ENCODE data around the gene CLIC4. TPM values are rescaled to one million over a fixed set of nuclear protein-coding genes. Genes with fewer than 3 reads are reported as not detected.

CLIC4 gene
- total RNA-seq, 1 donor: 544 TPM

DNA sequence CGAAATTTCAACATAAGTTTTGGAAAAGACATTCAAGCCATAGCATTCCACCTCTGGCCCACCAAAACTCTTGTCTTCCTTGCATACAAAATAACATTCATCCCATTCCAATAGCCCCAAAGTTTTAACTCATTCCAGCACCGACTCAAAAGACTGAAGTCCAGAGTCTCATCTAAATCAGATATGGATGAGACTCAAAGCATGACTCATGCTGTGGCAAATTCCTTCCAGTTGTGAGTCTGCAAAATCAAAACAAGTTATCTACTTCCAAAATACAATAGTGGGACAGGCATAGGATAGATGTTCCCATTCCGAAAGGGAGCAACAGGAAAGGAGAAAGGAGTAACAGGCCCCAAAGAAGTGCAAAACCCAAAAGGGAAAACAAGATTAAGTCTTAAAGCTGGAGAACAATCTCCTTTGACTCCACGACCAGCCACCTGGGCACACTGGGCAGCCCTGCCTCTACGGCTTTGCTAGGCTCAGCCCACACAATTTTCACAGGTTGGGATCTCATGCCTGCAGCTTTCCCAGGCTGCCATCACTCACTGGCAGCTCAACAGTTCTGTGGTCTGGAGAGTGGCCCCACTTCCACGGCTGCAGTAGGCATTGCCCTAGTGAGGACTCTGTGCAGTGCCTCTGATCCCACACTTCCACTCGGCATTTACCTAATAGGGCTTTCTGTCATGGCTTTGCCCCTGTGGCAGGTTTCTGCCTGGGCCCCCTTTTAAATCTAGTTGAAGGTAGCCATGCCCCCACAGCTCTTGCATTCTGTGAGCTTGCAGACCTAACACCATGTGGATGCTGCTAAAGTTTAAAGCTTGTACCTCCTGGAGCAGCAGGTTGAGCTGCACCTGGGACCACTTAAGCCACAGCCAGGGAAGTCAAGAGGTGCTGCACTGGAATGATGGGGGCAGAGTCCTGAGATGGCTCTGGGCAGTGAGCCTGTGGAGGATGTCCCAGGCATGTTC, 133.8 kb downstream of the CLIC4 start:
- DNase-seq (ENCODE audit: low read depth): peak; percentile 25
- TF ChIP-seq CTCF (IDR thresholded peaks at IDR 0.05; ENCODE audit: insufficient read depth, low read depth, low read length): no peak
- H3K4me3 ChIP-seq (ENCODE audit: low read depth, low read length): no peak overlapping the region

DNA sequence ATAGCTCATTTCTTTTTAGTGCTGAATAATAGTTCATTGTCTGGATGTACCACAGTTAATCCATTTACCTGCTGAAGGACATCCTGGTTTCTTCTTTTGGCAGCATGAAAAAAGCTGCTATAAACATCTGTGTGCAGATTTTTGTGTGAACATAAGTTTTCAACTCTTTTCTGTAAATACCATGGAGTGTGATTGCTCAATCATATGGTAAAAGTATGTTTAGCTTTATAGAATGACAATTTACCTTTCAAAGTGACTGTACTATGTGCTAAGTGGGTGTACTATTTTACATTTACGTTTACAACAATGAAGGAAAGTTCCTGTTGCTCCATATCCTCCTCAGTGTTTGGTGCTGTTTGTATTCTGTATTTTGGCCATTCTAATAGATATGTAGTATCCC, 135.8 kb downstream of the CLIC4 start:
- no peak for TF ChIP-seq CTCF (IDR thresholded peaks at IDR 0.05; ENCODE audit: insufficient read depth, low read depth, low read length)
- H3K4me3 ChIP-seq (ENCODE audit: low read depth, low read length): no peak overlapping the region
- DNase-seq (ENCODE audit: low read depth): no peak

DNA sequence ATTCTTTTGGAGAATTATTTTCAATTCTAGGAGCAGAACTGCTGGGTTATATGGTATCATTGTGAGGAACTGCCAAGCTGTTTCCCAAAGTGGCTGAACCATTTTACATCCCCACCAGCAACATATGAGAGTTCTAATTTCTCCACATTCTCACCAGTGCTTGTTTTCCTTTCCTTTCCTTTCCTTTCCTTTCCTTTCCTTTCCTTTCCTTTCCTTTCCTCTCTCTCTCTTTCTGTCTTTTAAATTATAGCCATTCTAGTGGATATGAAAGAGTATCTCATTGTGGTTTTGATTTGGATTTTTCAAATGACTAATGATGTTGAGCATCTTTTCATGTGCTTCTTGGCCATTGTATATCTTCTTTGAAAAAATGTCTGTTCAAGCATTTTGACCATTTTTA, 139.5 kb downstream of the CLIC4 start:
- no peak for TF ChIP-seq CTCF (IDR thresholded peaks at IDR 0.05; ENCODE audit: insufficient read depth, low read depth, low read length)
- DNase-seq (ENCODE audit: low read depth): no peak
- H3K4me3 ChIP-seq (ENCODE audit: low read depth, low read length): no peak overlapping the region

DNA sequence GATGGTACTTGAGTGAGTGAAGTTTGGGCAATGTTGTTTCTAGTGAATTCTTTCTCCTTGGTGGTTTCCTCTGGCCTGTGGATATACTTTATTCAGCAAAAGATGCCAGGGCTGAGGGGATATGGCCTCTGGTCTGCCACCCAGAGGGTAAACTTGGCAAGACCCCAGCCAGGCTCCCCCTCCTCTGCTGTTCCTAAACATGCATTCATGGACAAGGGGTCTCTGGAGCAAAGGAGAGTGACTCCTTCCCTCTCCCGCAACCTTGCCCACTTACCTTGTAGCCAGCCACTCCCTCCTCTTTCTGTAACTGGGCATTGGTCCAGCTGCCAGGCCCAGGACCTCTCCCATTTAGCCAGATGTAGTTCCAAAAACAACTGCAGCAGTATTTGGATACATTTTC, 141.0 kb downstream of the CLIC4 start:
- TF ChIP-seq CTCF (IDR thresholded peaks at IDR 0.05; ENCODE audit: insufficient read depth, low read depth, low read length): no peak
- DNase-seq (ENCODE audit: low read depth): no peak

GRCh38 chr1:24888061-24888970, 143.1 kb downstream of the CLIC4 start:
- DNase-seq (ENCODE audit: low read depth): no peak
- TF ChIP-seq CTCF (IDR thresholded peaks at IDR 0.05; ENCODE audit: insufficient read depth, low read depth, low read length): no peak

More for the DNA sequence above, 141.0 kb downstream of the CLIC4 start:
- no peak overlapping the region for H3K4me3 ChIP-seq (ENCODE audit: low read depth, low read length)

GRCh38 chr1:24888971-24889676, 143.9 kb downstream of the CLIC4 start:
- peak; percentile 5 for DNase-seq (ENCODE audit: low read depth)
- TF ChIP-seq CTCF (IDR thresholded peaks at IDR 0.05; ENCODE audit: insufficient read depth, low read depth, low read length): no peak
- H3K4me3 ChIP-seq (ENCODE audit: low read depth, low read length): no peak overlapping the region

More at GRCh38 chr1:24888061-24888970, 143.1 kb downstream of the CLIC4 start:
- no peak overlapping the region for H3K4me3 ChIP-seq (ENCODE audit: low read depth, low read length)
